ENCODE data around the gene TICAM1.
"Not testable (repeated sequence)": the region's sequence is repeated elsewhere in the genome, so short reads cannot be mapped to it uniquely, and the experiment has no call there.

Gene TICAM1

GRCh38 chr19:4803736-4804695, 27.5 kb downstream of the TICAM1 start:
- peak; percentile 83 for DNase-seq

DNA sequence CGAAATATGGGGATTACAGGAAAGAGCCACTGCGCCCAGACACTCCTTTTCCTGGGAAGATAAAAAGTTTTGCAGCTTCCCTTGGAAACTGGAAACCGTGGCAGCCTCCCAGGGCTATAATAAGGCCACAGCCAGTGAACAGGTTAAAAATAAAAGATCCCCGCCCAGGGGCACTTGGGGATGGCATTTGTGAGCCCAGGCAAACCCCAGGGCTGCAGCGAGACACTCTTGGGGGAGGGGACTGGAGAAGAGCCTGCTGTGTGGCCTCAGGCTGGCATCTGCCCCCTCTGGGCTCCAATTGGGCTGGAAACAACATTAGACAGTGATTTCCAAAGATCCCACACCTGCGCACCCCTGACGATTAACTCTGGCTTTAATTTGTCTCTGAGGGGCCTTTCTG, 28.8 kb downstream of the TICAM1 start:
- no peak for DNase-seq

DNA sequence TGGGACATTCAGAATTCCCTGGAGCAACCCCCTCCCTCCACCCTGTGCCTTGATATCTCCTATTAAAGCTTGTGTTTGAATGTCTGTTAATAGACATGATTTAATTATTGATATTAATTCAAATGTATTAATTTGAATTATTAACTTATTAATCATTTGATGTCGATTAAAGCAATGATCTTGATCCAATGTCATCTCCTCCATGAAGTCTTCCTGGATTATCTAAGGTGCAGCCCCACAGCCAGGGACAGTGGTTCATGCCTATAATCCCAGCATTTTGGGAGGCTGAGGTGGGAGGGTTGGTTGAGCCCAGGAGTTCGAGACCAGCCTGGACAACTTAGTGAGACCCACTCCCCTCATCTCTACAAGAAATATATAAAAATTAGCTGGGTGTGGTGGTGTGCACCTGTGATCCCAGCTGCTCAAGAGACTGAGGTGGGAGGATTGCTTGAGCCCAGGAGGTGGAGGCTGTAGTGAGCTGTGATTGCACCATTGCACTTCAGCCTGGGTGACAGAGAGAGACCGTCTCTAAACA, 30.4 kb downstream of the TICAM1 start:
- no peak for DNase-seq

- no peak for DNase-seq
Observed at GRCh38 chr19:4800591-4801081, 30.9 kb downstream of the TICAM1 start.

GRCh38 chr19:4795400-4795799, 36.1 kb downstream of the TICAM1 start:
- no peak for DNase-seq

DNA sequence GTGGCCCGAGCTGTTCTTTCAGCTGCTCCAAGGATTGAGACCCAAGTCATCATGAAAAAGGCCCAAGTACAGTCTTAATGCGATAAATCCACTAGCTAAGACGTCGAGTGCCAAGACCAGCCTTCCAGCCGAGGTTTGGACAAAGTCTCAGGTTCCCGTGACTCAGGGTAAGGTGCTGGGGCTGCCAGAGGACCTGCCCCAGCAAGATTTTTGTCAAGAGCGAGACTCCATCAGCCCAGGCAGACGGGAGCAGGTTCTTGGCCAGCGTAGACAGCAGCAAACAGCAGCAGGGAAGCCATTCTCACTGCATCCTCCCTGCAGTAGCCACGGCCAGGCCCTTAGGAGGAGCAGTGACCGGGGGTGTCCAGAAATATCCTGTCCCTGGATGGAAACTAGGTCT, 36.5 kb downstream of the TICAM1 start:
- DNase-seq: no peak

DNA sequence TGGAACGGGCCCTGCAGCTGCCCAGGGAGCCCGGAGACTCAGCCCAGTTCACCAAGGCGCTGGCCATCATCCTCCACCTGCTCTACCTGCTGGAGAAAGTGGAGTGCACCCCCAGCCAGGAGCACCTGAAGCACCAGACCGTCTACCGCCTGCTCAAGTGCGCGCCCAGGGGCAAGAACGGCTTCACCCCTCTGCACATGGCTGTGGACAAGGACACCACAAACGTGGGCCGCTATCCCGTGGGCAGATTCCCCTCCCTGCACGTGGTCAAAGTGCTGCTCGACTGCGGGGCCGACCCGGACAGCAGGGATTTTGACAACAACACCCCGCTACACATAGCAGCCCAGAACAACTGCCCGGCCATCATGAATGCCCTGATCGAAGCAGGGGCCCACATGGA, 38.2 kb downstream of the TICAM1 start:
- DNase-seq: not testable (repeated sequence)

DNA sequence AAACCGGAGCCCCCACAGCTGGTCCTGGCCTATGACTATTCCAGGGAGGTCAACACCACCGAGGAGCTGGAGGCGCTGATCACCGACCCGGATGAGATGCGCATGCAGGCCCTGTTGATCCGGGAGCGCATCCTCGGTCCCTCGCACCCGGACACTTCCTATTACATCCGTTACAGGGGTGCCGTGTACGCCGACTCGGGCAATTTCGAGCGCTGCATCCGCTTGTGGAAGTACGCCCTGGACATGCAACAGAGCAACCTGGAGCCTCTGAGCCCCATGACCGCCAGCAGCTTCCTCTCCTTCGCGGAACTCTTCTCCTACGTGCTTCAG, 38.7 kb downstream of the TICAM1 start:
- DNase-seq: not testable (repeated sequence)

DNA sequence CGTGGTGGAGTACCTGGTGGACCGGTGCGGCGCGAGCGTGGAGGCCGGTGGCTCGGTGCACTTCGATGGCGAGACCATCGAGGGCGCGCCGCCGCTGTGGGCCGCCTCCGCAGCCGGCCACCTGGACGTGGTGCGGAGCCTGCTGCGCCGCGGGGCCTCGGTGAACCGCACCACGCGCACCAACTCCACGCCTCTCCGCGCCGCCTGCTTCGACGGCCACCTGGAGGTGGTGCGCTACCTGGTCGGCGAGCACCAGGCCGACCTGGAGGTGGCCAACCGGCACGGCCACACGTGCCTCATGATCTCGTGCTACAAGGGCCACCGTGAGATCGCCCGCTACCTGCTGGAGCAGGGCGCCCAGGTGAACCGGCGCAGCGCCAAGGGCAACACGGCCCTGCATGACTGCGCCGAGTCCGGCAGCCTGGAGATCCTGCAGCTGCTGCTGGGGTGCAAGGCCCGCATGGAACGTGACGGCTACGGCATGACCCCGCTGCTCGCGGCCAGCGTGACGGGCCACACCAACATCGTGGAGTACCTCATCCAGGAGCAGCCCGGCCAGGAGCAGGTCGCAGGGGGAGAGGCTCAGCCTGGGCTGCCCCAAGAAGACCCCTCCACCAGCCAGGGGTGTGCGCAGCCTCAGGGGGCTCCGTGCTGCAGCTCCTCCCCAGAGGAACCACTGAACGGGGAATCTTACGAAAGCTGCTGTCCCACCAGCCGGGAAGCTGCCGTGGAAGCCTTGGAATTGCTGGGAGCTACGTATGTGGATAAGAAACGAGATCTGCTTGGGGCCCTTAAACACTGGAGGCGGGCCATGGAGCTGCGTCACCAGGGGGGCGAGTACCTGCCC, 39.3 kb downstream of the TICAM1 start:
- not testable (repeated sequence) for DNase-seq

- DNase-seq: peak; percentile 98
Observed at GRCh38 chr19:4791183-4792018, 40.1 kb downstream of the TICAM1 start, which contains the start of gene FEM1A. TSS of gene FEM1A (plus strand) at chr19:4791734. CDS start at chr19:4791855, 121 bp downstream.

DNA sequence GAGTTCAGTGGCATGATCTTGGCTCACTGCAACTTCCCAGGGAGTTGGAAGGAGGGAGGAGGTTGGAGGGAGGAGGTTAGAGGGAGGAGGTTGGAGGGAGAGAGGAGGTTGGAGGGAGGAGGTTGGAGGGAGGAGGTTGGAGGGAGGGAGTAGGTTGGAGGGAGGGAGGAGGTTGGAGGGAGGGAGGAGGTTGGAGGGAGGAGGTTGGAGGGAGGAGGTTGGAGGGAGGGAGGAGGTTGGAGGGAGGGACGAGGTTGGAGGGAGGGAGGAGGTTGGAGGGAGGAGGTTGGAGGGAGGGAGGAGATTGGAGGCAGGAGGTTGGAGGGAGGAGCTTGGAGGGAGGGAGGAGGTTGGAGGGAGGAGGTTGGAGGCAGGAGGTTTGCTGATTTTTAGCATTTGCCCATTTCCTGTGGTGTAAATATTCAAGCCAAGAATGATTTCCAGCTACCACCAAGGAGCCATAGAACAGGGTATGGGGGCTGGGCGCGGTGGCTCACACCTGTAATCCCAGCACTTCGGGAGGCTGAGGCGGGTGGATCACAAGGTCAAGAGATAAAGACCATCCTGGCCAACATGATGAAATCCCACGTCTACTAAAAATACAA, 45.0 kb downstream of the TICAM1 start:
- DNase-seq: not testable (repeated sequence)

DNA sequence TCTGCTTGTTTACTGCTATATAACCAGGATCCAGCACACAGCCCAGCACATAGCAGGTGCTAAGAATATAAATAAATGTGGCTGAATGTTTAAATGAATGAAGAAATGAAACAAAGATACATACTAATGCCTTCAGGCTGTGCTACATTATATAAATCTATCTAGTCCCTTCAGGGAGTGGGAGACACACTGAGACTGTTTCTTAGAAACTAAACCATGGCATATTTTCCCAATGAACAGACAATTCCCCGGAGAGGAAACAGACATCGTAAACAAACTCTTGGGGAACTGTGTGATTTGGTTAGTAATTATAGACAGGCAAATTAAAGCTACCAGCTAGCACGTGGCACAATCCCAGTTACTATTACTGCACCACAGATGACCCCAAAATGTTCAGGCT, 49.7 kb downstream of the TICAM1 start:
- DNase-seq: no peak

DNA sequence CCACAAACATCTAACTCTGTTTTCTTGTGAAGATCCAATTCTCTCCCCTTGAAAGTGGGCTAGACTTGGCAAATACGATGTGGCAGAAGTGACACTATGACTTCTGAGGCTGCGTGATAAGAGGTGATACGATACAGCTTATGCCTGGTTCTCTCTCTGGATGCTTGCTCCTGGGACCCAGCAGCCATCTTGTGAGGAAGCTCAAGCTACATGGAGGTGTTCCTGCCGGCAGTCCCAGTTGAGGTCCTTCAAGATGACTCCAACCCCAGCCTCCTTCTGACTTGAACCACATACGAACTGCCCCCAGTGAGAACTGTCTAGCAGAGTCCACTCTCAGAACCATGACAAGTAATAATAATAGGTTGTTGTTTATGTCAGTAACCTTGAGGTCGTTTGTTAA, 50.7 kb downstream of the TICAM1 start:
- no peak for DNase-seq

DNA sequence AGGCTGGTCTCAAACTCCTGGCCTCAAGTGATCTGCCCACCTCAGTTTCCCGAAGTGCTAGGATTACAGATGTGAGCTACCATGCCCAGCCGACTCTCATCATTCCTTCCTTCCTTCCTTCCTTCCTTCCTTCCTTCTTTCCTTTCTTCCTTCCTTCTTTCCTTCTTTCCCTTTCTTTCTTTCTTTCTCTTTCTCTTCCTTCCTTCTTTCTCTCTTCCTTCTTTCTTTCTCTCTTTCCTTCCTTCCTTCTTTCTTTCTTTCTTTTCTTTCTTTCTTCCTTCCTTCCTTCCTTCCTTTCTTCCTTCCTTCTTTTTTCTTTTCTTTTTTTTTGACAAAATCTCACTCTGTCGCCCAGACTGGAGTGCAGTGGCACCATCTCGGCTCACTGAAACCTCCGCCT, 53.4 kb downstream of the TICAM1 start:
- not testable (repeated sequence) for DNase-seq

DNA sequence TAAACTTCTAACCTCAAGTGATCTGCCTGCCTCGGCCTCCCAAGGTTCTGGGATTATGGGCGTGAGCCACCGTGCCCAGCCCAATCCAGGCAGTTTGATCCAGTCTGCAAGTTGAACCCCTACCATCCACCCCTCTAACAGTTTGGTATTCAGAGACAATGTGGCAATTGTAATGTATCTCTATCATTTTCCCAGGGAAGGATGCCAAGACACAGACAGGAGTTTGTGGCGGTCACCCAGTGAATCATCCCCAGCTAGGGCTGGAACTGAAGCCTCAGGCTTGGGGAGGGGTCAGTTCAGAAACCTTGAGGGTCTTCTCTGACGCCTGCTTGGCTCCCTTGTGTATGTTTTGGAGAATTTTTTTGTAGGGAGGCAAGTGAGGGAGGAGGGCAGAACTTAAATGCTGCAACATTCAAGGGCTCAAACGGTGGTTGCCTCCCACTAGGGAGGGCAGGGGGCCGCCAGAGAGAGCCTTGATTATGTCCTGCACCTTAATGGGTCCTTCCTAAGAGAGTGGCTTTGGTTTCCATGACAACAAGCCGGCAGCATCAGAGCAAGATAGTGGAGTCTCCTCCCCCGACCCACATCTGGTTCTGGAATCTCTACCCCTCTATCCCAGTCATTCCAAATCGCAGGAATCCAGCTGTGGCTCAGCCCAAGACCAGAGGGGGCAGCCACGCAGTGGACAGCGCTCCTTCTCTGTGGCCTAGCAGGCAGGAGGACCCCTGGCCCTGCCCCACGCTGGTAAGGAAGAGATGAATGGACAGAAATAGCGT, 54.9 kb downstream of the TICAM1 start:
- no peak for DNase-seq

DNA sequence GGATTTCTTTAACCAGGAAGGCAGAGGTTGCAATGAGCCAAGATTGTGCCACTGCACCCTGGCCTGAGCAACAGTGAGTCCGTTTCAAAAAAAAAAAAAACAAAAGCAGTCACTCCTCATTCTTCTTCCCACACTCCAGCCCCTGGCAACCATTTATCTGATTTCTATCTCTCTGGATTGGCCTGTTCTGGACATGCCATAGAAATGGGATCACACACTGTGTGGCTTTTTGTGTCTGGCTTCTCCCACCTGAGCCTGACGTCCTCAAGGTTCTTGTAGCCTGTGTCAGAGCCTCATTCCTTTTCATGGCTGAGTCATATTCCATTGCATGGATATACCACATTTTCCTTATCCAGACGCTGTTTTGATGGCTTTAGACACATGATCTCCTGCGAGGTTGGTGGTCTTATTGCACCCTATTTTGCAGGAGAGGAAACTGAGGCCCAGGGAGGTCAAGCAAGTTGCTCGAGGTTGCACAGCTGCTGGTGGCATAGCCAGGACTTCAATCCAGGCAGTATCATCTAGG, 55.8 kb downstream of the TICAM1 start:
- DNase-seq: no peak

DNA sequence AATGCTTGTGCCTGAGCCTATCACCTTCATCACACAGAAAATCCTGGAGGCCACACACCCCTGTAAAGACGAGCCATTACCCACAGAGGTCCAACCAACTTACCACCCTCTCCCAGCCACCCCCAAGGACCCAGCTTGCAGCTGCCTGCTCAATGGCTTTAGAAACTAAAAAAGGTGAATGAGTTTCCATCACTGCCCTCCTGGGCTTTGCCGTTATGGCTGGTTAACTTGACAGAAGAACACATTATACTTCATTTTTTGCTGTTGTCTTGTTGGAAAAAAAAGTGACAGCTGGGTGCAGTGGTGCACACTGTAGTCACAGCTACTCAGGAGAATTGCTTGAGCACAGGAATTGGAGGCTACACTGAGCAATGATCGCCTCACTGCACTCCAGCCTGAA, 57.4 kb downstream of the TICAM1 start:
- DNase-seq: no peak

- DNase-seq: no peak
Observed at GRCh38 chr19:4773047-4773640, 58.4 kb downstream of the TICAM1 start.

- DNase-seq: no peak
Observed at GRCh38 chr19:4772566-4772965, 58.9 kb downstream of the TICAM1 start.
